Activated CD4-positive, CD25-positive, alpha-beta regulatory T cell treated with anti-CD3 and anti-CD28 coated beads, Interleukin-2, amount 50 U/mL, for 72 hours (primary cell): ENCODE results near the gene POLR3F.
A peak's percentile ranks its signal among the peaks of the same experiment; 100 is the strongest.
"Not testable (repeated sequence)": the region's sequence is repeated elsewhere in the genome, so short reads cannot be mapped to it uniquely, and the experiment has no call there.

Experiments used
- DNase-seq: peaks from one replicate; pipeline ENCODE4 v3.0.0; 2021

Gene POLR3F, protein sequence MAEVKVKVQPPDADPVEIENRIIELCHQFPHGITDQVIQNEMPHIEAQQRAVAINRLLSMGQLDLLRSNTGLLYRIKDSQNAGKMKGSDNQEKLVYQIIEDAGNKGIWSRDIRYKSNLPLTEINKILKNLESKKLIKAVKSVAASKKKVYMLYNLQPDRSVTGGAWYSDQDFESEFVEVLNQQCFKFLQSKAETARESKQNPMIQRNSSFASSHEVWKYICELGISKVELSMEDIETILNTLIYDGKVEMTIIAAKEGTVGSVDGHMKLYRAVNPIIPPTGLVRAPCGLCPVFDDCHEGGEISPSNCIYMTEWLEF

GRCh38 chr20:18466894-18467730, at the start of gene POLR3F, which contains the start of gene DZANK1:
TSS of gene POLR3F (plus strand) at chr20:18467390. CDS start at chr20:18467507, 117 bp downstream.
TSS of gene DZANK1 (minus strand) at chr20:18467030. CDS start at chr20:18465358, 1,672 bp downstream.
- DNase-seq: peak; percentile 91

- DNase-seq: no peak
Measured at GRCh38 chr20:18421608-18422007, 45.6 kb upstream of the POLR3F start.

DNA sequence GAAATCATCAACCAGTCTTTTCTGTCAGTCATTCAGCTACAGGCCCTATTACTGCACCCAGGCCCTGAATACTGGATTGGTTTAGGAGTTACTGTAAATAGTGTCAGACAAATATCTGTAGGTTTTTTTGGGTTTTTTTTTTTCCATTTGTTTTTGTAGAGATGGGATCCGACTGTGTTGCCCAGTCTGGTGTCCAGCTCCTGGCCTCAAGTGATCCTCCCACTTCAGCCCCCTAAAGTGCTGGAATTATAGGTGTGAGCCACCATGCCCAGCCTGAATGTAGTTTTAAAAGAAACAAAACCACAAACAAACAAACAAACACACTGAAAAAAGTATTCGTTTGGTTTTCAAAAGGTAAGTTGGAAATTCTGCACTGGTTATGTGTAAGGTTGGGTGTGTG, 40.0 kb upstream of the POLR3F start:
- no peak for DNase-seq

- DNase-seq: no peak
Measured at GRCh38 chr20:18428490-18429173, 38.6 kb upstream of the POLR3F start.

DNA sequence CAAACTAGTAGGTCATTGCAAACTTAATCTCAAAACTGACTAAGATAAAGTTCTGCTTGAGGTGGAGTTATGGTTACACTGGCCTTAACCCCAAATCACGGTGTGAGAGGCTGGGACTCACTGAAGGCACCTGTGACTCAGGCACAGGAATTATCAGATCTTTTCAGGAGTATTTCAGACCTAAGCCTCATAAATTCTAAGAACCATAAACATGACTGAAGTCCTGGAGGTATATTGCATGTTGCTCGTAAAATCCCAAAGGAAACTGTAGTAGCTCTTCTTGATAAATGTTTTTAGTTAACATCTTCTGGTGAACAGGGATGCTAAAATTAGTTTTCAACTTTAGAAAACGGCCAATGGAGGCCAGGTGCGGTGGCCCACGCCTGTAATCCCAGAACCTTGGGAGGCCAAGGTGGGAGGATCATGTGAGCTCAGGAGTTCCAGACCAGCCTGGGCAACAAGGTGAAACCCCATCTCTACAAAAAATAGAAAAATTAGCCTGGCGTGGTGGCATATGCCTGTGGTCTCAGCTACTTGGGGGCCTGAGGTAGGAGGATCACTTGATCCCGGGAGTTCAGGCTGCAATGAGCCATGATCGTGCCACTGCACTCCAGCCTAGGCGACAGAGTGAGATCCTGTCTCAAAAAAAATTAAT, 36.9 kb upstream of the POLR3F start:
- DNase-seq: no peak

DNA sequence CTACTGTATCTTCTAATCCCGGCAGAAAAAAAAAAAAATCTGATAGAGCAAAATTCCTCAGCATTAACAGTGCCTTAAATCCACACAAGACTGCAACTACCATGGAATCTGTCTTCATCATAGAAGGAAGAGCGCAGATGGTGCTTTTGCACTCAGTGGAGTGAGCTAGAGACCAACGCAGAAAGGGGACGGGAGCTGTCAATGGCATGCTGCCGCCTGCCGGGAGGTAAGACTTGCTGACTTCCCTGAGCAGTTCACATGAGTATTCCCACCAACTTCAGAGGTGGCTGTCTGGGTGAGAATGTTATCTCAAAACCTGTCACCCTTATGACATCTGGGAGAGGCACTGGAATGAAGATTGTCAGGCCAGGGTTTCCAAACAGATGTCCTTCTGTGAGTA, 36.0 kb upstream of the POLR3F start:
- DNase-seq: no peak

- DNase-seq: no peak
Measured at GRCh38 chr20:18436847-18437246, 30.3 kb upstream of the POLR3F start.

GRCh38 chr20:18440403-18440802, 26.8 kb upstream of the POLR3F start:
- DNase-seq: no peak

GRCh38 chr20:18443886-18444285, 23.3 kb upstream of the POLR3F start:
- no peak for DNase-seq

- no peak for DNase-seq
Measured at GRCh38 chr20:18456600-18456999, 10.6 kb upstream of the POLR3F start.

- no peak for DNase-seq
Measured at GRCh38 chr20:18465536-18466200, 1.5 kb upstream of the POLR3F start.

DNA sequence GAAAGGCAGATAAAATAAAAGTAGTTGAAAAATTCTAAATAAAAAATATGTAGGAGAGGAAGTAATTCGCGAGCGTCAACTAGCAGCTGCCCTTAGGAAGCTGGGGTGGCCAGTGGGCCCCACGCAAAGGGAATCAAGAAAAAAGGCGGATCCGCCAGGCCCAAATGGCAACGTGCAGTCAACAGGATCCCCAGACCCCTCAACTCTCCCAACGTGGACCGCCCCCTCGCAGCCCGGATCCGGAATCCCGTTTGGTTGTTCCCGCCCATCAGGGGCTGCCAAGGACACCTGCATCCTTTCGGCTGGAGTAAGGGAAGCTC, 656 bp upstream of the POLR3F start:
- DNase-seq: no peak

- no peak for DNase-seq
Measured at GRCh38 chr20:18477218-18477617, 10.0 kb downstream of the POLR3F start.

DNA sequence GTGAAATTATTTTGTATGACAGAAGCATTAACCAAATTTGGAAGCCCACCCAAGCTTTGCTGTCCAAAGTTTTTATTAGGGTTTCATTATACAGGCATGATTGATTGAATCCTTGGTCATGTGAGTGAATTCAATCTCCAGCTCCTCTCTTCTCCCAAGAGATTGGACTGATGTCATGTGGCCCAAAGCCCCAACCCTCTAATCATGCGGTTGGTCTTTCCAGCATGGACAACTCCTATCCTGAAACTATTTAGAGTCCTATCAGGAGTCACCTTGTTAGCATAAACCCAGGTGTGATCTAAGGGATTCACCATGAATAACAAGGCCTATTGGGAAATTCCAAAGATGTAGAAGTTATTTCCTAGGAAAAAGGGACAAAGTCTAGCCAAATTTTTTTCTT, 10.6 kb downstream of the POLR3F start:
- DNase-seq: no peak

DNA sequence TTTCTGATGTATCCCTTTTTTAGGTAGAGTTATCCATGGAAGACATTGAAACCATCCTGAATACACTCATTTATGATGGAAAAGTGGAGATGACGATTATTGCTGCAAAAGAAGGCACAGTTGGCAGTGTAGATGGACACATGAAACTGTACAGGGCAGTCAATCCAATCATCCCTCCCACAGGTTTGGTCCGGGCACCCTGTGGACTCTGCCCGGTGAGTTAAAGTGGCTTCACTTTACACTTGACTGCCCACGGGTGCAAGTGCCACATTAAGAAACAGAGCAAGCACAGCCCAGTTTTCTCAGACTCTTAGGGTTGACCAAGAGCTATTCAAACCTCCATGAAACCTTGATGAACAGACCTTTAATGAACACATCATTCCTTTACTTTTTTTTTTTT, 14.4 kb downstream of the POLR3F start:
- no peak for DNase-seq

DNA sequence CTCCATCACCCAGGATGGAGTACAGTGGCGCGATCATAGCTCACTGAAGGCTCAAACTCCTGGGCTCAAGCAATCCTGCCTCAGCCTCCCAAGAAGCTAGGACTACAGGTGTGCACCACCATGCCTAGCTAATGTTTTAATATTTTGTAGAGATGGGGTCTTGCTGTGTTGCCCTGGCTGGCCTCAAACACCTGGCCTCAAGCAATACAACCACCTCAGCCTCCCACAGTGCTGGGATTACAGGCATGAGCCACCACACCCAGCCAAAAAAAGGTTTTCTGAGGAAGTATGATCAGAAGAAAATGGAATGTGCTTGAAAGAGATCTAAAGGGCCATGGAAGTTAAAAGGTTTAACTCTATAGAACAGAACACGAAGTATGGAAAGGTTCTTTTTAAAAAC, 21.1 kb downstream of the POLR3F start:
- DNase-seq: no peak

DNA sequence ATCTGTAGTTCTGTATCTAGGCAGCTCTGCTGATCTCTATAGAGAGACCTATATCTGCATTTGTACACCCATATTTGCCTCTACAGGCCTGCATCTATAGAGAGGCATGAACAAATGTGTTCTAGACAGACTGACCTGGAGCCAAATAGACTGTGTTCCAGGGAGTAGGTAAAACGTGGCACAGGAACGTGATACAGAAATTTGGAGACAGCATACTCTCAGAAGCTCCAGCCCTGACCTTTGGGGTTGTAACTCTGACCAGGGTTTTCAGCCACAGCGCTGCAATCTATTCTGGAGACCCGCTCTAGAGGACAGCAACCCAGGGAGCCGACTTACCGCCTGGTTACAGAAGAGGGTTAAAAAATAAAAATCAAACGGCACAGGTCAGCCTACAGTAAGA, 28.9 kb downstream of the POLR3F start:
- no peak for DNase-seq

GRCh38 chr20:18496740-18497592, 29.8 kb downstream of the POLR3F start, which contains the start of gene RBBP9:
TSS of gene RBBP9 (minus strand) at chr20:18497225. CDS start at chr20:18497167, 58 bp downstream.
- peak; percentile 76 for DNase-seq

DNA sequence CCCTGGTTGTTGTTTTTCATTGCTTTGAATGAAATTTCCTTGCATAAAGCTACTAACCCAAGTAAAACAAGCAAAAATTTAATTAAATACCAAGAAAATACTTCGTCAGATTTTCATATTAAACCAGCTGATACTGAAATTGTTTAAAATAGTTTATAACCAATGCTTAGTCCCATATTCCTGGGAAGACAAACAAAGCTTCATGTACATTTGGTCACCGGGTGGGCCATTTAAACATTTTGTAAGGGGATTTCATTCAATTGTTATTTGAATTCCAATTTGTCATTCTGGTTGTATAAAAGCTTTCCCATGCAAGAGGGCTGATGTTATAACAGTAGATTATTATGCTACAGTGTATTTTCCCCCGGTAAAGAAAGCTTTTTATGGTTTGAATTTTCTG, 30.4 kb downstream of the POLR3F start:
- DNase-seq: no peak

- not testable (repeated sequence) for DNase-seq
Measured at GRCh38 chr20:18501672-18502071, 34.5 kb downstream of the POLR3F start.

DNA sequence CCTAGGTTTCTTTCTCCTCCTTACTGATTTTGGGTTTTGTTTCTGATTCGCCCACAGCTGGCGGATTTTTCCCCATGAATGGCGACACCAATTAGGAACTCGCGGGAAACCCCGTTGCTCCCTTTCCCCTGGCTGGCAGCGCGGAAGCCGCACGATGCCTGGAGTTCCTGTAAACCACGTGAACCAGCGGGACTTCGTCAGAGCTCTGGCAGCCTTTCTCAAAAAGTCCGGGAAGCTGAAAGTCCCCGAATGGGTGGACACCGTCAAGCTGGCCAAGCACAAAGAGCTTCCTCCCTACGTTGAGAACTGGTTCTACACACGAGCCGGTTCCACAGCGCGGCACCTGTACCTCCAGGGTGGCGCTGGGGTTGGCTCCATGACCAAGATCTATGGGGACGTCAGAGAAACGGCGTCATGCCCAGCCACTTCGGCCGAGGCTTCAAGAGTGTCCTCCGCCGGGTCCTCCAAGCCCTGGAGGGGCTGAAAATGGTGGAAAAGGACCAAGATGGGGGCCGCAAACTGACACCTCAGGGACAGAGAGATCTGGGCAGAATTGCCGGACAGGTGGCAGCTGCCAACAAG, 37.4 kb downstream of the POLR3F start:
- DNase-seq: no peak
